Effector CD8-positive, alpha-beta T cell (primary cell): ENCODE measurements around the gene SIPA1L3.
"Not testable (repeated sequence)": the region's sequence is repeated elsewhere in the genome, so short reads cannot be mapped to it uniquely, and the experiment has no call there.

Experiments
- DNase-seq: peaks from one replicate; lab custom pipeline; 2025; lab: John Stamatoyannopoulos, UW
- total RNA-seq, 4 experiments: gene quantifications; one replicate each; lab custom pipeline; 2026; lab: John Stamatoyannopoulos, UW

Gene SIPA1L3, protein sequence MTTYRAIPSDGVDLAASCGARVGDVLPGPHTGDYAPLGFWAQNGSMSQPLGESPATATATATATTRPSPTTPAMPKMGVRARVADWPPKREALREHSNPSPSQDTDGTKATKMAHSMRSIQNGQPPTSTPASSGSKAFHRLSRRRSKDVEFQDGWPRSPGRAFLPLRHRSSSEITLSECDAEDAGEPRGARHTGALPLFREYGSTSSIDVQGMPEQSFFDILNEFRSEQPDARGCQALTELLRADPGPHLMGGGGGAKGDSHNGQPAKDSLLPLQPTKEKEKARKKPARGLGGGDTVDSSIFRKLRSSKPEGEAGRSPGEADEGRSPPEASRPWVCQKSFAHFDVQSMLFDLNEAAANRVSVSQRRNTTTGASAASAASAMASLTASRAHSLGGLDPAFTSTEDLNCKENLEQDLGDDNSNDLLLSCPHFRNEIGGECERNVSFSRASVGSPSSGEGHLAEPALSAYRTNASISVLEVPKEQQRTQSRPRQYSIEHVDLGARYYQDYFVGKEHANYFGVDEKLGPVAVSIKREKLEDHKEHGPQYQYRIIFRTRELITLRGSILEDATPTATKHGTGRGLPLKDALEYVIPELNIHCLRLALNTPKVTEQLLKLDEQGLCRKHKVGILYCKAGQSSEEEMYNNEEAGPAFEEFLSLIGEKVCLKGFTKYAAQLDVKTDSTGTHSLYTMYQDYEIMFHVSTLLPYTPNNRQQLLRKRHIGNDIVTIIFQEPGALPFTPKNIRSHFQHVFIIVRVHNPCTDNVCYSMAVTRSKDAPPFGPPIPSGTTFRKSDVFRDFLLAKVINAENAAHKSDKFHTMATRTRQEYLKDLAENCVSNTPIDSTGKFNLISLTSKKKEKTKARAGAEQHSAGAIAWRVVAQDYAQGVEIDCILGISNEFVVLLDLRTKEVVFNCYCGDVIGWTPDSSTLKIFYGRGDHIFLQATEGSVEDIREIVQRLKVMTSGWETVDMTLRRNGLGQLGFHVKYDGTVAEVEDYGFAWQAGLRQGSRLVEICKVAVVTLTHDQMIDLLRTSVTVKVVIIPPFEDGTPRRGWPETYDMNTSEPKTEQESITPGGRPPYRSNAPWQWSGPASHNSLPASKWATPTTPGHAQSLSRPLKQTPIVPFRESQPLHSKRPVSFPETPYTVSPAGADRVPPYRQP (N-terminal part only)
- total RNA-seq: 36.1 to 51.0 (median 44.3) reads per million in 4 experiments

DNA sequence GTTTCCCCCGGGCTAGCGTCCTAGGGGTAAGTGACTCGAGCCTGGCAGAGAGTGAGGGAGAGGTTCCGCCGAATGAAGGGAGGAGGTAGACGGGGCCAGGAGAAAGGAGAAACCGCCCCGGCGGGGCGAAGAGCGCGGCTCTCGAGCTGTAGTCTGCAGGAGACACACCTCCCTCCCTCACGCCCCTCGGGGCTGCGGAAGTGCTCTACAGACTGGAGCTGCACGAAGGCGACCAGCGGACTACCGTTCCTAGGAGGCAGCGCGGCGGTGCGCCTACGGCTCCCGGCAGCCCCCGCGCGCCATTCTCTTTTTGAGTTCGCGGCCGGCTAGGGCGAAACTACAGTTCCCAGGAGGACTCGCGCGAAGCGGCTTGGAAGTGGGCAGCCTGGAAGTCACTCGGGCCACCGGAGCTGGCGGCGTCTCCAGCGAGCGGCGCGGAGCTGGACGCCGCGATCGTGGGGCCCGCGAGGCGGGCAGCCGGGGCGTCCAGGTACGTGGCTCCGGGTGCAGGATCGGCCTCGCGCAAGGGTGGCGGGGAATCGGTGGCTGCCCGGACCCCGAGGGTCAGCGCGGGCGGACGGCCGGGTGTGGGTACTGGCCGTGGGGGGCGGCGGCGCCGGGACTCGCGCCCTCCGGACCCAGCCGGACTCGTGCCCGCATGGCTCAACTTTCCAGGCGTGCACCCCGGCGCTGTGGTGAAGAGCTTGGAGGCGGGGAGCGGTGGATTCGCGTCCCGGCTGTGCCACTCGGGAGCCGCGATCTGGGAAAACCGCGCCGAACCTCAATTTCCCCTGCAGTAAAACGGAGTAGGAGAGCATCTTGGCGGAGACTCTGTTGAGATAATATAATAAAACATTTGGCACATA lies at the start of gene SIPA1L3:
Gene SIPA1L3 (plus strand): TSS at position 340 of the 866 bp plus-strand sequence. CDS start 174,358 bp downstream, outside the sequence.
- DNase-seq: peak; percentile 84

DNA sequence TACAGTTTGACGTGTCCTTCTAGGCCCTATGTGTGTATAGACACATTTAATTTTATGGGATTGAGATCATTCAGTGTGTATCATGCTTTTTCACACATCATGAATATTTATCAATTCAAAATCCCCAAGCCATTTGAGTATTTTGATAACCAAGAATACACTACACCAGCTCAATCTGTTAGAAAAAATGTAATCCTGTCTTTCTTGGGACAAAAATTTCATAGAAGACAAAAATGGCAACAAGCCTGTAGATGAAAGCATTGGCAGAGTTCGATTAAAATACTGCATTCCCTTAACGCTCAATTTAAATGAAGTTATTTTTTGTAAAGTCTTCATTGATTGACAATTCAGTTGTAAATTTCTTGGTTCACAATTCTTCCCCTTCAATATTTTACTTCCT lies 42.5 kb upstream of the SIPA1L3 start:
- DNase-seq: no peak

DNA sequence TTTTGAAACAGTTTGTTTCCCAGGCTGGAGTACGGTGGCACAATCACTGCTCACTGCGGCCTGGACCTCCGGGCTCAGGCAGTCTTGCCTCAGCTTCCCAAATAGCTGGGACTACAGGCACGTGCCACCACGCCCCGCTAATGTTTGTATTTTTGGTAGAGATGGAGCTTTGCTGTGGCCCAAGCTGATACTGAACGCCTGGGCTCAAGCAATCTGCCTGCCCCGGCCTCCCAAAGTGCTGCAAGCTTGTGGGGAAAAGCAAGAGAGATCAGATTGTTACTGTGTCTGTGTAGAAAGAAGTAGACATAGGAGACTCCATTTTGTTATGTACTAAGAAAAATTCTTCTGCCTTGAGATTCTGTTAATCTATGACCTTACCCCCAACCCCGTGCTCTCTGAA lies 41.1 kb upstream of the SIPA1L3 start:
- not testable (repeated sequence) for DNase-seq

DNA sequence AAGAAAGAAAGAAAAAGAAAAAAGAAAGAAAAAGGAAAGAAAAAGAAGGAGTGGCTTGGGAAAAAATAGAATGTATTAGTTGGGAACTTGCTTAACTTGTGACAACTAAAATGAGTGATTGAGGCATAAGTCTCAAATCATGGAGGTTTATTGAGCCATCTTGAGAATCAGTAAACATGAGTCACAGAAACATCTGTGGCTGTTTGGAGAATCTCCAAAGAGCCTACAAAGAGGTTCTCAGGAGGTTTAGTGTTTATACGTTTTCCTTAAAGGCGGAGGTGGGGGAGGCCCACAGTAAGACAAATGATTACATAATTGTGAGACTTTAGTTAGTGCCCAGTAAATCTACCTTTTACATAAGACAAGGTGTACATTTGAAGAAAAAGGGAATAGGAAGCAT lies 39.2 kb upstream of the SIPA1L3 start:
- no peak for DNase-seq

DNA sequence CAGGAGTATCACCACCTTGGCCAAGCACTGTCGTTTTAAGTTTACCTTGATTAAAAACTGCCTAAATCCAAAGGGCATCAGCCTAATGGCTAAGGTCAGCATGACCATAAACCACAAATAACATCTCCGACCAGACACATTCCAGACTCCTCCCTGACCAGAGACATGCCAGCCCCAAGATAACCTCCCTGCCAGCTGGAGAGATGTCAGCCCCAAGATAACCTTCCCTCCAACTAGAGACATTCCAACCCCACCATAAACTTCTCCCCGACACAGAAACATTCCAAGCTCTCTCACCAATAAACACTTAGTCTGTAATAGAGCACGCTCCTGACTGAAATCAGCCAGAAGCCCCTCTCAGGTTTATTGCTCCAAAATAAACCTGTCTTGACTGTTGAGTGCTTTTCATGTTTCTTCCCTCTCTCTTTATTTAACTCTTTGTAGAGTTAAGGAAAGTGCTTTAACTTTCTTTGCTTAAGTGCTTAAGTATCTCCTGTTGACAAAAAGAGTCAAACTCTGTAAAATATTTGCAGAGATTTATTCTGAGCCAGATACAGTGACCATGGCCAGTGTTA lies 37.2 kb upstream of the SIPA1L3 start:
- no peak for DNase-seq

DNA sequence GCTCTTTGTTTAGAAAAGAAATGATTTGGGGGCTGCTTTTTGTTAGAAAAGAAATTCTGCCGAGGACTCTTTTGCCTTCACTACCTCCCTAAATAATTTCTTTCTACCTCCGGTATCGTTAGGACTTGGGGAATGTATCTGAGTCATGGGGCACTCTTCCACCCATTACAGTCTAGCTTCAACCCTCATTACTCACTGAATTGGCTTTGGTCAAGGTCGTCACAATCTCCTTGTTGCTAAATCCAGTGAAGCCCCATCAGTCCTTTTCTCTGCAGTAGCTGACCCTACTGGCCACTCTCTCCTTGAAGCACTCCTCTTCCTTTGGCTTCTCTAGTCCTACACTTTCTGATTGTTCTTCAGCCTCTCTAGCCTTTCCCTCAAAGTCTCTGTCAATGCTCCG lies 34.6 kb upstream of the SIPA1L3 start:
- no peak for DNase-seq

DNA sequence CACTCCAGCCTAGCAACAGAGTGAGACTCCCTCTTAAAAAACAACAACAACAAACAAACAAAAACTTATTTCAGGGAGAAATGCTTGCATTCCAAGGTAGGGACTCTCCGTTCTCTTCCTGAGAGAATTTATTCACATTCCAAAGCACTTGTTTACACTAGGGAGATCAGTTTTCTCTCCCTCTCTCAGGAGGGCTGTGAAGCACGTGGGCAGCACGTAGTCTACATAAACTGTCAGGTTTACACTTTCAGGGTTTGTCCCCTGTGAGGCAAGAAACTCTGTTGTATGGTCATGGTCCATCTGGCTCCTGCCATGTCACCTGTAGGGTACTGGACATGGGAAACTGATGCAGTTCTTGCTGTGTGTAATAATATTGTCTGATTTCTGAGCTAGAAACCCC lies 32.2 kb upstream of the SIPA1L3 start:
- no peak for DNase-seq

DNA sequence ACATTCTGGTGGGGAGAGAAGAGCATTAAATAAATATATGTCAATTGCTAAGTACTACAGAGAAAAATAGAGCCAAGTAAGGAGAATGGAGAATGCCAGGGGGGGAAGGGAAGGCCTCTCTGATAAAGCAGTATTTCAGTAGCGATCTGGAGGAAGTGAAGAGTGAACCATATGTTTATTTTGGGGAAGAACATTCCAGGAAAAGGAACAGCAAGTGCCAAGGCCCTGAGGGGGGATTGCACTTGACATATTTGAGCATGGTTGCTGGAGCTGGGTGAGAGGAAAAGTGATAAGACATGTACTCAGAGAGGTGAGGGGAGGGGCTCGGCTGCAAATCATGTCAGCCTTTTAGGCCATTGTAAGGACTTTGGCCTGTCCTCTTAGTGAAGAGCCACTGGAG lies 31.0 kb upstream of the SIPA1L3 start:
- DNase-seq: no peak

DNA sequence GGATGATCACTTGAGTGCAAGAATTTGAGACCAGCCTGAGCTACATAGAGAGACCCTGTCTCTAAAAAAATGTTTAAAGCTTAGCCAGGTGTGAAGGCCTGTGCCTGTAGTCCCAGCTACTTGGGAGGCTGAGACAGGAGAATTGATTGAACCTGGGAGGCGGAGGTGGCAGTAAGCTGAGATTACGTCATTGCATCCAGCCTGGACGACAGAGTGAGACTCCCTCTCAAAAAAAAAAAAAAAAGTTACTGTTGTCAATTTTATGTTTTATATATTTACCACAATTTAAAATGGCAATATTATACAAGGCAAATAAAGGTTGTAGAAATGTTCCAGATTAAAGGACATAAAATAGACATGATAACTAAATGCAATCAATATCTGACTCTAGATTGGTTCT lies 29.9 kb upstream of the SIPA1L3 start:
- no peak for DNase-seq

DNA sequence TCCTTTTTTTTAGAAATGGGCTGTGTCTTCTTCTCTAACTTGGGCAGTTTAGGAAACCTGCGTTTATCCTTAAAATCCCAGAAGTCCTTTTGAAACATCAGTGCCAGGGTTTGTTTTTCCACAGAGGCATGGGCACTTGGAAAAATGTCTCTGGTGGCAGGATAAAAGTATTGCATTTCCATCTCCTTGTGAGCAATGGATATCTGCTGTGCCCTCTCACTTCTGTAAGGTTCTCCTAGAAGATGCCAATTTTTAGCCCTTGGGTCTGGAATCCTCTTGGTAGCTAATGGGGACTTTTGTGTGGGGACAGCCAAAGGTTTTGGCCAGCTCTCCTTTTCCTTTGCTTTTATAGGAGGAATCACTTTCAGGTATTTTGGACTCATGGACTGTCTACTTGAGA lies 21.6 kb upstream of the SIPA1L3 start:
- DNase-seq: no peak

DNA sequence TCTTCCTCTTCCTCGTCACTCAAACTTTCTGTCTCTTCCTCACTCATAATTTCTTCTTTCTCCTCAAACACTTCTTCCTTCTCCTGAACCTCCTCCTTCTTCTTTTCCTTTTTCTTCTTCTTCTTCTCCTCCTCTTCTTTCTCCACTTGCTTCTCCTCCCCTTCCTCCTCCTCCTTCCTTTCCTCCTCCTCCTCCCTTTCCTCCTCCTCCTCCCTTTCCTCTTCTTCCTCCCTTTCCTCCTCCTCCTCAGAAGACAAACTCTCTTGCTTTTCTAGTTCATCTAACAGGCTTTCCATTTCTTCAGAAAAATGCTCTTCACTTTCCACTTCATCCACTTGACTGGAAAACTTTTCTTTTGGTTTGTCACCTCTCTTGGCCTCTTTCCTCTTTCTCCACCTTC lies 20.4 kb upstream of the SIPA1L3 start:
- no peak for DNase-seq

DNA sequence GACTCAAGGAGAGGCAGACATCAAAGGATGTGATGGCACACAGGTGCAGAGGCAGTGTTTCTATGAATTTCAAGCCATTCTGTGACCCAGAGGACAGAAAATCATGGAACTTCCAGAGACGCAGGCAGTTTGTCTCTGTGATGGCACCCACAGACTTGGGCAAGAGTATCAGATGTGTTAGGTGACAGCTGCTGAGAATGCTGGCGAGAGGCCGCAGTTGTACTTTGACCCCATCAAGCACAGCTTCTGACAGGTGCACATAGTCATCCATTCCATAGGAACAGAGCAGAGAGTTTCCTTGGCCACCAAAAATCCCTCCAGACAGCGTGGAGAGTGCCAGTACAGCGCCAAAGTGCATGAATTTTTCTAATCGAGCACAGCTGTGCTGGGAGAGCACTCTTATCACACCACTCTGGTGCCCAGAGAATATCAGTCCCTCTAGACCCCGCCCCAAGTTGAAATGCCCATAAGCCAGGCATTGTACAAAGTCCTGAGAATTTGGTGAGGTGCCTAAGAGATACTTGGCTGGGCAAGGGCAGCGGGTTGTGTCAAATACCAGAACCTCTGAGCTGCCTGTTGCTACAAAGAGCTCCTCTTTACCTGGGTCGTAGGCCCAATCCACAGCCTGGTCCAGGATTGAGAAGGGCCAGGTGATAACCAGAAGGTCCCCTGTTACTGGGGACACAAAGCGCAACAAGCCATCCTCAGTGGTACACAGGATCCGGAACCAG lies 13.0 kb upstream of the SIPA1L3 start:
- DNase-seq: no peak

DNA sequence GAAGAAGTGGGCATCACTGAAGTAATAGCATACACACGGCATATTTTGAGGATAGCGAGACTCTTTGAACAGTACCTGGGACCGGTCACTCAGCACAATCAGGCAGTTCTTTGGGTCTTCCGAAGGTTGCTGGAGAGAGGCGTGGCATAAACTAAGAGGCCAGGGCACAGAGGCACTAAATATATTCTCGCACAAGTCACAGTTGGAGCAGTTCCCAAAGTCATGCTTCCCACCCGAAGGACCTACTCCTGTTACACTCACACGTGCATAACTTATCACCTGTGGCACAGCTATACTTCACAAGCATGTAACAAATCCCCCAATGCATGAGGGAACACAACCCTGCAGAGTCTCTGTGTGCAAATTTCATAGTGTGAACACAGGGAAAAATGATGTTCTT lies 10.8 kb upstream of the SIPA1L3 start:
- DNase-seq: no peak

DNA sequence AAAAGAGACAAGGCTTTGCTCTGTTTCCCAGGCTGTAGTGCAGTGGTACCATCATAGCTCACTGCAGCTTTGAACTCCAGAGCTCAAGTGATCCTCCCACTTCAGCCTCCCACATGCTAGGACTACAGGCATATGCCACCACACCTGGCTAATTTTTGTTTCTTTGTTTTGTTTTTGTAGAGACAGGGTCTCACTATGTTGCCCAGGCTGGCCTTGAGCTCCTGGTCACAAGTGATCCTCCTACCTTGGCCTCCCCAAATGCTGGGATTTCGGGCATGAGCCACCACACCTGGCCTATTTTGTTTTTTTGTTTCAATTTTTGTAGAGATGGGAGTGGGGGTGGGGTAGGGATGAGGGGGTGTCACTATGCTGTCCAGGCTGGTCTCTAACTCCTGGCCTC lies 7.6 kb upstream of the SIPA1L3 start:
- DNase-seq: no peak

DNA sequence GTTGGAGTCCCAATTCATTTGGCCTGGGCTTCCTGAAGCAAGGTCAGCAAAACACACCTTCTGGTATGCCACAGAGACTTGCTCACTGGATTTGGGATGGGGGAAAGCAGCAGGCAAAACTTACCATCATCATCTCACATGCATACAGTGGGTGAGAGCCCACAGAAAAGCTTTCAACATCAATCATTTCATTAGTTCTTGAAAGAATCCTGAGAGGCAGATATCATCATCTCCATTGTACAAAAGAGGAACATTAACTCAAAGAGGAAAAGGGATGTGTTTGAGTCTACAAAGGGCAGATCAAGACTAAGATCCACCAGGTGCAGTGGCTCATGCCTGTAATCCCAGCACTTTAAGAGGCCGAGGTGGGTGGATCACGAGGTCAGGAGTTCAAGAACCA lies 7.0 kb upstream of the SIPA1L3 start:
- no peak for DNase-seq

DNA sequence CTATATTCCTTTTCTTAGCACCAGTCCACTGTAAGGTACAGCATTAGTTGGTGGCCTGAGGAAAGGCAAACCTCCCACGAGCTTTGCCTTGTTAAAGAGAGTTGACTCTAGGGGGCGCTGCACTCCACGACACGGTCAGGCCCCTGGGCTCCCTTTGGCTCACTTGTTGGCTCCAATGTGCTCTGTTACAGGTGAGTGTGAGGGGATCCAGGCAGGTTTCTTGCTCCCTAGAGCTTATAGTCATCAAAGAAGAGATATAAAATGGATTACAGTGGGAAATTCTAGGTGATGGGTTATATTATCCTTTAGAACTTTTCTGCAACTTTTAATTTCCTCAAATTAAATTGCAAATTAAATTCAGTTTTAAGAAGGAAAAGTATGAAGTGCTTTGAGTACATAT lies 4.3 kb upstream of the SIPA1L3 start:
- peak; percentile 68 for DNase-seq

DNA sequence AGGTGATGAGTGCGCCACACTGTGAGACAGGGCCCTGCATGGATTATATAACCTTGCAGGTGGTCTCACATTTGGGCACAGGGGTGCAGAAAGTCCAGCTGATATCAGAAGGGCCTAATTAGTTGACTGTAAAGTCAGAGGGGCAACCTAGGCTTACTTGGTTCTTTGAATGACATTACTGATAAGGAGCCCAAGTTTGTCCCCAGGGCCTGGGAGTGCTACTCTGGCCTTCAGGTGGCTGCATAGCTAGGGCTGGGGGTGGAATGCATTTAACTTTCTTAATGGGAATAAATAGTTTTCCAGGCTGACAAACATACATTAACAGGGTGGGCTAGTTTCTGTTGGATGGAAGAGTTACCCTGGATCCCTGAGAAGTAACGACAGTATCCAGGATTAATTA lies 3.9 kb upstream of the SIPA1L3 start:
- no peak for DNase-seq

DNA sequence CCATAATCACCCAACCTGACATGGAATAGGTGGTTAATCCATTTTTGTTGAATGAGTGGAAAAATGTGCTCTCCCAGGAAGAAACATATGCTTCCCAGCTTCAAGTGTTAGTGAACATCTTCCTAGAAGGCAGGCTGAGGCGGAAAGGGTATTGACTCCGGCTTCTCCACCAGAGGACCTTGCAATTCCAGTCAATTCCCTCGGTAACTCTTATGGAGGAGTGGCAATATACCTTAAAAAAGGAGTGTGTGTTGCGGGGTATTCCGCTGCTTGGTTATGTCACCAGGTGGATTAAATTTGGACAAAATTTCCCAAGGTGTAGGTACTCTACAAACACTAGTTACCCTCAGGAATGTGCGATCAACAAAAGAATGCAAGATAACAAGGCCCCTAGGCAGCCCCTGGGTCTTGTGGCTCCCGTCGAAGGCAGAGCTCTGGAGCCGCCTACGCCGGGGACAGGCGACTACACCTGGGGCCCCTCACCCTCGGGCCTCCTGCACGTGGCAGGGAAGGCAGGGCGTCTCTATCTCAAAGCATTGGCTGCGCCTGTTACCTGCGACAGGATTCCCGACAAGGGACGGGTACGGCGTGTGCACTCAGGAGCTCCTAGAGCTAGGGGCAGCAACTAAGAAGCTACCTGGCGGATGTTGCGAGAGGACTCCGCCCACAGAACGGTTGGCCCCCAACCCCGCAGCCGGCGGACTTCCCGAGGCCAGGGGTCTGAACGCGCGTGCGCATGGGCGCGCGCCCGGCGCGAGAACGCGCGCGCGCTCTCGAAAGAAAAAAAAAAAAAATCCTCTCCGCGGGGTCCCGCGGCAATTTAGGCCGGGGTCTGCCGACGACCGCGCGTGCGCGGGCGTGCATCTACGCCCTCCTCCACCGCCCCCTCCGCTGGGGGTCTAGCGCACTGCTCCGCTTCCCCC lies 801 bp upstream of the SIPA1L3 start, which contains the start of gene WDR87:
Gene WDR87 (minus strand): TSS at position 649 of the 923 bp plus-strand sequence. CDS start 8,355 bp downstream, outside the sequence.
- peak; percentile 38 for DNase-seq
